Naive thymus-derived CD8-positive, alpha-beta T cell (primary cell): ENCODE measurements around the gene TMPRSS6. TPM values are rescaled to one million over a fixed set of nuclear protein-coding genes. Genes with fewer than 3 reads are reported as not detected.
"Not testable (repeated sequence)": the region's sequence is repeated elsewhere in the genome, so short reads cannot be mapped to it uniquely, and the experiment has no call there.

Source experiments
- ATAC-seq, 2 donors: fragments of 150-1000 bp; cut with Tn5 transposase in 1 of 2; sonication (Bioruptor Pico), chemical (Tn5 transposase) in 1 of 2; 1 replicate in 1 of 2; 2 replicates in 1 of 2; pipeline ENCODE4 v1.10.0; 2021; ENCODE audit warnings: mild to moderate bottlenecking in 2 of 2, moderate library complexity in 2 of 2
- POLR2A ChIA-PET: fragments of 350-600 bp; sonication (Branson Sonifier 250); formaldehyde crosslinking; loops from one replicate; lab custom pipeline; 2021; ENCODE audit warnings: antibody characterized with exemption; lab: Charles Lee
- DNase-seq, 10 donors: peaks; one replicate each; pipeline versions ENCODE4 v3.0.0 to v3.0.0-alpha.2; 2020 to 2022
- H3K27ac Mint-ChIP-seq, 10 donors: one replicate each; pipeline ENCODE4 v1.8.0; 2020 to 2022; ENCODE audit warnings: mild to moderate bottlenecking in 10 of 10, mixed read lengths in 10 of 10, moderate library complexity in 4 of 10, inconsistent platforms in 1 of 10
- H3K27me3 Mint-ChIP-seq, 5 donors: one replicate each; pipeline ENCODE4 v1.8.0; 2021 to 2022; ENCODE audit warnings: mixed read lengths in 5 of 5
- H3K36me3 Mint-ChIP-seq, 3 donors: one replicate each; pipeline ENCODE4 v1.8.0; 2020 to 2022; ENCODE audit warnings: mixed read lengths in 3 of 3, mild to moderate bottlenecking in 2 of 3, inconsistent platforms in 1 of 3
- H3K4me1 Mint-ChIP-seq, 4 donors: one replicate each; pipeline ENCODE4 v1.8.0; 2021 to 2022; ENCODE audit warnings: mixed read lengths in 4 of 4
- H3K4me3 Mint-ChIP-seq, 10 donors: one replicate each; pipeline ENCODE4 v1.8.0; 2020 to 2022; ENCODE audit warnings: mild to moderate bottlenecking in 10 of 10, mixed read lengths in 10 of 10, moderate library complexity in 6 of 10, inconsistent platforms in 1 of 10
- H3K9me3 Mint-ChIP-seq, 9 donors: one replicate each; pipeline ENCODE4 v1.8.0; 2020 to 2022; ENCODE audit warnings: mixed read lengths in 9 of 9, mild to moderate bottlenecking in 3 of 9, inconsistent platforms in 1 of 9, moderate library complexity in 1 of 9
- polyA plus RNA-seq, 3 donors: library from polyadenylated mRNA; unstranded; fragments of 300-500 nt; fragmentation: Illumina TruSeq; gene quantifications; one replicate each; pipeline ENCODE4 v1.2.3, GENCODE V29; 2021
- total RNA-seq, 8 experiments: library from RNA in 2 of 8; stranded (reverse) in 2 of 8; gene quantifications; one replicate each; pipeline ENCODE4 v1.2.3 and lab custom pipeline; 2021 to 2026

The TMPRSS6 gene
- total and polyA plus RNA-seq, 5 experiments from 2014 or later: 0.05 to 0.36 (median 0.09) TPM

DNA sequence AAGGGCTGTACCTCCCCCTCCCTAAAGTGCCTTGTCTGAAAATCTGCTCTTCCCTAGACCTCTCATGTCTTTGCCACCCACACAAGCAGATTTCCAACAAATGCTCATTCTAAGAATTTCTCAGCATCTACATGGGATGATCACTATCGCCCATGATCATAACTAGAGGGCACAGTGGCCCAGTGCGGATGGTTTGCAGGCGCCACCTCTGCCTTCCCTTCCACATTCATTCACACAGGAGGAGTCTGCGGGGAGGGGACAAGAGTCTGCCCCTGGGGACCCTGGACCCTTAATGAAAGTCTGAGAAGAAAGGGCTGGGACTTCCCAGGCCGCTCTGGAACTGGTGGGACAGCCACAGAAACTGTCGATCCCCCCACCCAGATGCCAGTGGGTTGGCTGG lies 29.1 kb downstream of the TMPRSS6 start:
- no peak for ATAC-seq
- H3K36me3 Mint-ChIP-seq: no peaks in the 10 kb centered on the region
- H3K4me1 Mint-ChIP-seq: peaks cover 30 to 39% (median 32%) of the 10 kb centered on the region in 4 donors
- H3K27ac Mint-ChIP-seq: peak overlapping the region; percentile 95 to 100 (median 99)
- DNase-seq: no peak
- no peaks in the 10 kb centered on the region for H3K9me3 Mint-ChIP-seq
- H3K27me3 Mint-ChIP-seq: peaks cover 0 to 8% (median 0%) of the 10 kb centered on the region in 5 donors
- POLR2A ChIA-PET: interaction anchor here (0.6 to 1.6 kb wide), 9 partner anchors 9 to 158 kb away, joined by 3 to 22 read pairs (median 5); partner anchors contain the start of gene IL2RB
- peak overlapping the region in 8 of 10 donors; percentile 24 to 75 (median 55) for H3K4me3 Mint-ChIP-seq

DNA sequence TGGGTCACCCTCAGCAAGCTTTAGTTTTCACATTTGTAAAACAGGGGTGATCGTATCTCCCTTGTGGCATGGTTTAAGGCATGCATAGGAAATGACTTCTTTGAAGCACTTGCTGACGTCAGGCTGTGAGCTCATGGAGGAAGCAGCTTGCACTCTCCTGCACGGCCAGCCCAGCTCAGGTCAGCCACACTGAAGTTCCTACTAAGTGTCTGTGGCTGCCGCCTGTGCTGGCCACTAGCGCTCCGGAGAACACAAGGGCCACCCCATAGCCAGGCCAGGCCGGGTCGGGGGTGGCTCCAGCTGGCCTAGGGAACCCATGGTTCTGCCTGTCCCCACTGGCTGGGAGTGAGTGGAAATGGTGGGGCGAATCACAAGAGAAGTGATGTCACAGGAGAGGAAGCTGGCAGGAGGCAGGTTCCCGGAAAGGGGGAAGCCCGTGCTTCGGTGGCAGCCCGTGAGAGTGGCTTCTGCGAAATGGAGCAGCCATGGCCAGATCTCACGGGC lies 29.8 kb downstream of the TMPRSS6 start:
- Mint-ChIP-seq H3K27ac (peak overlapping the region; percentile 95 to 100 (median 99)), H3K36me3 (no peaks in the 10 kb centered on the region), H3K4me1 (peaks cover 30 to 39% (median 32%) of the 10 kb centered on the region in 4 donors), H3K9me3 (no peaks in the 10 kb centered on the region), H3K4me3 (peak overlapping the region; percentile 41 to 79 (median 72)), H3K27me3 (peaks cover 0 to 8% (median 0%) of the 10 kb centered on the region in 5 donors)
- ATAC-seq: peak; percentile 78 to 89
- POLR2A ChIA-PET: interaction anchor here (0.6 to 1.6 kb wide), 10 partner anchors 10 to 158 kb away, joined by 3 to 22 read pairs (median 6); partner anchors contain the start of gene IL2RB
- peak; percentile 45 to 92 (median 86) for DNase-seq

- peak overlapping the region; percentile 95 to 100 (median 99) for H3K27ac Mint-ChIP-seq
- H3K4me1 Mint-ChIP-seq: peaks cover 30 to 39% (median 32%) of the 10 kb centered on the region in 4 donors
- ATAC-seq (peak in 1 of 2 donors; percentile 19), DNase-seq (peak in 1 of 10 donors; percentile 6)
- no peaks in the 10 kb centered on the region for H3K36me3 Mint-ChIP-seq
- H3K27me3 Mint-ChIP-seq: peaks cover 0 to 8% (median 0%) of the 10 kb centered on the region in 5 donors
- POLR2A ChIA-PET: interaction anchor here (1.0 to 1.6 kb wide), 9 partner anchors 11 to 159 kb away, joined by 3 to 22 read pairs (median 6); partner anchors contain the start of gene IL2RB
- no peaks in the 10 kb centered on the region for H3K9me3 Mint-ChIP-seq
- H3K4me3 Mint-ChIP-seq: peak overlapping the region in 9 of 10 donors; percentile 70 to 79 (median 73)
These were observed 30.4 kb downstream of the TMPRSS6 start for GRCh38 chr22:37079158-37079557.

DNA sequence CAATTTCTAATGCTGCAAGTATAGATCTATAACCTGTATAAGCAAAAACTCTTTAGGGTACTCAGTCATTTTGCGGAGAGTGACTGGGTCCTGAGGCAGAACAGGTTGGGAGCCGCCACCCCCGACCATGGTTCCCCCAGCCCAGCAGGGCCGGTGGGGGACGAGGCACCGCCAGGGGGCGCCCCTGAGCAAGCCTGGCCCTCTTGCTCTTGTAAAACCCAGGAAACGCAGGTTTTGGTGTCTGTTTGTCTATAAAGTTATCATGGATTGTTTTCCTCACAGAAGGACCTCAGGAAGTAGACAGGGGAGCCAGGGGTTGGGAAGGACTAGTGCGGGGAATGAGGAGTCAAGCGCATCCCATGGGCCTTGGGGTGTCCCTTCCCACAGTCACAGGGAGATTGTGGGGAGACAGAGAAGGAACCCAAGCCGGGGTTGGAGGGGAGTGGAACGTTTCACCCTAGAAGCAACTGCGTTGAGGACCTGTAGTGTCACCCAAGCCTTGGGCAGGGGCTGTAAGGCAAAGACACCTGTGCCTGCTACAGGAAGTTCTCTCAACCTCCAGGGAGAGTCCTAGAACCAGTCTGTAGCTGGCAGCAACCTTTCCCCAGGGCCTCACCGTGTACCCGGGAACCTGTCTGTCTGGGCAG lies 31.6 kb downstream of the TMPRSS6 start:
- no peaks in the 10 kb centered on the region for H3K9me3 Mint-ChIP-seq
- DNase-seq: peak; percentile 64 to 87 (median 84)
- POLR2A ChIA-PET: interaction anchor here (0.7 to 1.0 kb wide), 3 partner anchors 72 to 461 kb away, joined by 4 to 6 read pairs (median 5); partner anchors contain the start of gene IL2RB
- H3K36me3 Mint-ChIP-seq: no peaks in the 10 kb centered on the region
- H3K27me3 Mint-ChIP-seq: peaks cover 0 to 8% (median 0%) of the 10 kb centered on the region in 5 donors
- H3K4me3 Mint-ChIP-seq: peak overlapping the region in 9 of 10 donors; percentile 25 to 74 (median 57)
- ATAC-seq: peak in 1 of 2 donors; percentile 50
- H3K4me1 Mint-ChIP-seq: peaks cover 27 to 39% (median 32%) of the 10 kb centered on the region in 4 donors
- peak overlapping the region; percentile 95 to 100 (median 99) for H3K27ac Mint-ChIP-seq

GRCh38 chr22:37075822-37076433 lies 33.6 kb downstream of the TMPRSS6 start:
- Mint-ChIP-seq H3K9me3 (no peaks in the 10 kb centered on the region), H3K4me1 (peaks cover 23 to 31% (median 29%) of the 10 kb centered on the region in 4 donors), H3K36me3 (no peaks in the 10 kb centered on the region), H3K4me3 (no peak overlapping the region), H3K27me3 (peaks cover 0 to 8% (median 0%) of the 10 kb centered on the region in 5 donors), H3K27ac (peak overlapping the region in 2 of 10 donors; percentile 25 to 62)
- DNase-seq (no peak), ATAC-seq (no peak)
- POLR2A ChIA-PET: interaction anchor here (1.2 to 1.5 kb wide), 2 partner anchors 13 to 73 kb away, joined by 3 to 4 read pairs; no protein-coding TSS in a partner anchor

- no peak overlapping the region for H3K27ac Mint-ChIP-seq
- no peak for DNase-seq
- peaks cover 0 to 9% (median 2%) of the 10 kb centered on the region in 5 donors for H3K27me3 Mint-ChIP-seq
- H3K4me3 Mint-ChIP-seq: no peak overlapping the region
- ATAC-seq: no peak
- no peaks in the 10 kb centered on the region for H3K36me3 Mint-ChIP-seq
- peaks cover 21 to 25% (median 22%) of the 10 kb centered on the region in 4 donors for H3K4me1 Mint-ChIP-seq
- POLR2A ChIA-PET: no interaction called here
- no peaks in the 10 kb centered on the region for H3K9me3 Mint-ChIP-seq
These were observed 34.5 kb downstream of the TMPRSS6 start for GRCh38 chr22:37075046-37075445.

DNA sequence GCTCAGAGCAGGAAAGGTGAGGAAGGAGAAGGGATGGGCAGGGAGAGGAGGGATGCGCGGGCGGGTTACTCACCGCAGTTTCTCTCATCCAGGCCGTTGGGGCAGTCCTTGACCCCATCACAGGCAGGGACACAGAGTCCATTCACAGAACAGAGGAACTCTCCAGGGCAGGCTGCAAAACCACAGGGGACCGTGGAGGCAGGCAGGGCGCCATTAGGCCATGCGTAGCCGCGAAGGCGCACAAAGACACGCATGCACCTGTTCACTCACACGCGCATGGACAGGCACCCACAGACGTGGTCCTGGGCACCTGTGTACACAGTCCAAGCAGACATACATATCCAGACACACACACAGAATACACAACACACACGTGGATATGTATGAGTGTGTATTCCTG lies 35.0 kb downstream of the TMPRSS6 start:
- Mint-ChIP-seq H3K27me3 (peaks cover 0 to 14% (median 7%) of the 10 kb centered on the region in 5 donors), H3K4me3 (no peak overlapping the region), H3K27ac (no peak overlapping the region), H3K9me3 (no peaks in the 10 kb centered on the region), H3K4me1 (peaks cover 17 to 20% (median 18%) of the 10 kb centered on the region in 4 donors), H3K36me3 (no peaks in the 10 kb centered on the region)
- DNase-seq (no peak), ATAC-seq (no peak)
- POLR2A ChIA-PET: interaction anchor here (0.6 kb wide), 1 partner anchor 384 kb away, joined by 3 read pairs; no protein-coding TSS in a partner anchor

GRCh38 chr22:37072673-37073072 lies 36.8 kb downstream of the TMPRSS6 start:
- H3K27me3 Mint-ChIP-seq: peaks cover 2 to 21% (median 15%) of the 10 kb centered on the region in 5 donors
- H3K36me3 Mint-ChIP-seq: no peaks in the 10 kb centered on the region
- H3K27ac Mint-ChIP-seq: no peak overlapping the region
- no peak for DNase-seq
- POLR2A ChIA-PET: interaction anchor here (0.7 kb wide), 1 partner anchor 114 kb away, joined by 4 read pairs; no protein-coding TSS in a partner anchor
- no peaks in the 10 kb centered on the region for H3K9me3 Mint-ChIP-seq
- H3K4me3 Mint-ChIP-seq: no peak overlapping the region
- H3K4me1 Mint-ChIP-seq: peaks cover 2 to 10% (median 8%) of the 10 kb centered on the region in 4 donors
- ATAC-seq: no peak

GRCh38 chr22:37071850-37072592 lies 37.5 kb downstream of the TMPRSS6 start:
- H3K27ac Mint-ChIP-seq, DNase-seq, ATAC-seq, H3K4me3 Mint-ChIP-seq, POLR2A ChIA-PET, H3K9me3 Mint-ChIP-seq, H3K36me3 Mint-ChIP-seq: not testable (repeated sequence)
- Mint-ChIP-seq H3K4me1 (peaks cover 2 to 13% (median 9%) of the 10 kb centered on the region in 4 donors), H3K27me3 (peaks cover 2 to 21% (median 17%) of the 10 kb centered on the region in 5 donors)

GRCh38 chr22:37070744-37071143 lies 38.8 kb downstream of the TMPRSS6 start:
- H3K9me3 Mint-ChIP-seq: no peaks in the 10 kb centered on the region
- H3K27me3 Mint-ChIP-seq: peaks cover 2 to 21% (median 12%) of the 10 kb centered on the region in 5 donors
- no peak for ATAC-seq
- H3K27ac Mint-ChIP-seq: no peak overlapping the region
- POLR2A ChIA-PET: no interaction called here
- H3K4me1 Mint-ChIP-seq: peaks cover 2 to 13% (median 9%) of the 10 kb centered on the region in 4 donors
- no peak overlapping the region for H3K4me3 Mint-ChIP-seq
- no peak for DNase-seq
- H3K36me3 Mint-ChIP-seq: no peaks in the 10 kb centered on the region

GRCh38 chr22:37070334-37070733 lies 39.2 kb downstream of the TMPRSS6 start:
- H3K4me3 Mint-ChIP-seq: no peak overlapping the region
- no peaks in the 10 kb centered on the region for H3K36me3 Mint-ChIP-seq
- H3K4me1 Mint-ChIP-seq: peaks cover 2 to 13% (median 9%) of the 10 kb centered on the region in 4 donors
- DNase-seq (no peak), ATAC-seq (no peak)
- POLR2A ChIA-PET: no interaction called here
- H3K27me3 Mint-ChIP-seq: peaks cover 2 to 19% (median 10%) of the 10 kb centered on the region in 5 donors
- H3K27ac Mint-ChIP-seq: no peak overlapping the region
- H3K9me3 Mint-ChIP-seq: no peaks in the 10 kb centered on the region

DNA sequence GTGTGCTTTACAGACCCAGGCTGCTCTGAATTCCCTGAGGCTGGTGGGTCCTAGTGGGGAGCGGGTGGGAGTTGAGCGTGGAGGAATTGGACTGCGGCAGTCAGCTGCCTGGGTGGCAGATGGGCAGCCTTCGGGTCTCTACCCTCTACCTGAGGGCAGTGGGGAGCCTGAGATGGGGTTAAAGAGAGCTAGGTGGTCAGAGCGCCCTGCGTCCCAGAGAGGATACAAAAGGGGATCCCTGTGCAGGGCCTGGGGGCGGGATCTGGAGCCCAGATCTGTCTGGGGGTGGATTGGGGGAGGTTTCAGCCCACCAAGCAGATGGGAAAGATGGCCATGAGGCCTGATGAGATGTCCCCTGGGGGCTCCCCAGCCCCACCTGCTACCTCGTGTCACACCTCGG lies 39.8 kb downstream of the TMPRSS6 start:
- Mint-ChIP-seq H3K27me3 (peaks cover 2 to 19% (median 10%) of the 10 kb centered on the region in 5 donors), H3K36me3 (no peaks in the 10 kb centered on the region)
- POLR2A ChIA-PET: no interaction called here

More for the DNA sequence above, 39.8 kb downstream of the TMPRSS6 start:
- DNase-seq (no peak), ATAC-seq (no peak)
- no peak overlapping the region for H3K4me3 Mint-ChIP-seq
- H3K4me1 Mint-ChIP-seq: peaks cover 2 to 13% (median 9%) of the 10 kb centered on the region in 4 donors
- peak overlapping the region in 3 of 10 donors; percentile 13 to 29 (median 14) for H3K27ac Mint-ChIP-seq
- no peaks in the 10 kb centered on the region for H3K9me3 Mint-ChIP-seq
